ENCODE data around the gene HECW1.

Gene HECW1

GRCh38 chr7:43116451-43116850 is 4.0 kb downstream of the HECW1 start:
- TF ChIP-seq SIN3A (IDR thresholded peaks at IDR 0.05; ENCODE audit: borderline replicate concordance, insufficient read depth, low read length) (no peak), REST (IDR thresholded peaks at IDR 0.05; ENCODE audit: insufficient read depth in 1 of 2, low read depth in 2 of 2, low read length in 2 of 2) (no peak), POLR2AphosphoS5 (IDR thresholded peaks at IDR 0.05; ENCODE audit: low read depth, low read length) (no peak), FOXP2 (optimal IDR thresholded peaks at IDR 0.05; ENCODE audit: borderline replicate concordance, extremely low read depth, extremely low read length, insufficient read depth) (no peak), TAF1 (IDR thresholded peaks at IDR 0.05; ENCODE audit: borderline replicate concordance, insufficient read depth, low read length) (no peak)

- TF ChIP-seq POLR2AphosphoS5 (IDR thresholded peaks at IDR 0.05; ENCODE audit: low read depth, low read length) (no peak), SIN3A (IDR thresholded peaks at IDR 0.05; ENCODE audit: borderline replicate concordance, insufficient read depth, low read length) (no peak), REST (IDR thresholded peaks at IDR 0.05; ENCODE audit: insufficient read depth in 1 of 2, low read depth in 2 of 2, low read length in 2 of 2) (no peak), TAF1 (IDR thresholded peaks at IDR 0.05; ENCODE audit: borderline replicate concordance, insufficient read depth, low read length) (no peak), FOXP2 (optimal IDR thresholded peaks at IDR 0.05; ENCODE audit: borderline replicate concordance, extremely low read depth, extremely low read length, insufficient read depth) (no peak)
Measured at GRCh38 chr7:43117095-43117494, 4.6 kb downstream of the HECW1 start.

DNA sequence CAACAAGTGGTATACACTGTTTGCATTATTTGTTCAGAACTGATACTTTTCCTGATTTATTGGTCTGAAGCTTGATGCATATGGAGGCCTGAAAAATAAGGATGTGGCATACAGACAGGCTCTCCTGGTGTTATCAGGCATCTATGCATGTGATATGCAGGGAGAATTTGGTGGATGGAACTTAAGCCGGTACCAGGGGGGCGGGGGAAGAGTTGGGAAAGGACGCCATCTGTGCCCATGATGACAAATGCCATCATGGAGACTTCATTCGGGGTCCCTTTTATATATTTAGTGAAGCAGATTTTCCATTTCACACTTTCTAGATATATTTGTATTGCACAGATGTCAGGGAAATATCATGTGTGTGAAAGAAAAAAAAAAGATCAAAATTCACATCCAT is 5.4 kb downstream of the HECW1 start:
- TF ChIP-seq REST (IDR thresholded peaks at IDR 0.05; ENCODE audit: insufficient read depth in 1 of 2, low read depth in 2 of 2, low read length in 2 of 2) (no peak), SIN3A (IDR thresholded peaks at IDR 0.05; ENCODE audit: borderline replicate concordance, insufficient read depth, low read length) (no peak), FOXP2 (optimal IDR thresholded peaks at IDR 0.05; ENCODE audit: borderline replicate concordance, extremely low read depth, extremely low read length, insufficient read depth) (no peak), POLR2AphosphoS5 (IDR thresholded peaks at IDR 0.05; ENCODE audit: low read depth, low read length) (no peak), TAF1 (IDR thresholded peaks at IDR 0.05; ENCODE audit: borderline replicate concordance, insufficient read depth, low read length) (no peak)

GRCh38 chr7:43118313-43118712 is 5.9 kb downstream of the HECW1 start:
- TF ChIP-seq TAF1 (IDR thresholded peaks at IDR 0.05; ENCODE audit: borderline replicate concordance, insufficient read depth, low read length) (no peak), POLR2AphosphoS5 (IDR thresholded peaks at IDR 0.05; ENCODE audit: low read depth, low read length) (no peak), SIN3A (IDR thresholded peaks at IDR 0.05; ENCODE audit: borderline replicate concordance, insufficient read depth, low read length) (no peak), REST (IDR thresholded peaks at IDR 0.05; ENCODE audit: insufficient read depth in 1 of 2, low read depth in 2 of 2, low read length in 2 of 2) (no peak), FOXP2 (optimal IDR thresholded peaks at IDR 0.05; ENCODE audit: borderline replicate concordance, extremely low read depth, extremely low read length, insufficient read depth) (no peak)
